ENCODE data around the gene BRD7.

DNA sequence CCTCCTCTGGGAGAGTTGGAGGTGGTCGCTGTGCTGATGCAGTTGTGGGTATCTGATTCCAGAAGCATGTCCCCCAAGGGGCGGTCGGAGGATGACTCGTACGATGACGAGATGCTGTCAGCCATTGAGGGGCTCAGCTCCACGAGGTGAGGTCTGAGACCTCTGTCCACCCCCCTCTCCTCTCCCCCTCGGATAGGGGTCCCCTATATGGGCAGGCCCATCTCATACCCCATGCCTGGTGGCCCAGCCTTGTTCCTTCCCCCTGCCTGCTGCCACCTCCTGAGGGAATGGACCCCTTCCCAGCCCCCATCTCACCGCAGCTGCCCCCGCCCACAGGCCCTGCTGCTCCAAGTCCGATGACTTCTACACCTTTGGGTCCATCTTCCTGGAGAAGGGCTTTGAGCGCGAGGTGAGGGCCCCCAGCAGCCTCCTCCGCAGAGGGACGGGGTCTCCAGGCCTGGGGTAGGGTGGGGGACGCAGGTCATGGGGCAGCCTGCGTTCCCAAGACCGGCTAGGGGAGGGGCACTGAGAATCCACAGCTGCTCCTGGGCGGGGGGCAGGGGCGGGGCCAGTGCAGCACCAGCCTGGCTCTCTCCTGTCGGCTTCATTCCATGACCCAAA lies 63.2 kb downstream of the BRD7 start:
- TF ChIP-seq, protein P1, sequence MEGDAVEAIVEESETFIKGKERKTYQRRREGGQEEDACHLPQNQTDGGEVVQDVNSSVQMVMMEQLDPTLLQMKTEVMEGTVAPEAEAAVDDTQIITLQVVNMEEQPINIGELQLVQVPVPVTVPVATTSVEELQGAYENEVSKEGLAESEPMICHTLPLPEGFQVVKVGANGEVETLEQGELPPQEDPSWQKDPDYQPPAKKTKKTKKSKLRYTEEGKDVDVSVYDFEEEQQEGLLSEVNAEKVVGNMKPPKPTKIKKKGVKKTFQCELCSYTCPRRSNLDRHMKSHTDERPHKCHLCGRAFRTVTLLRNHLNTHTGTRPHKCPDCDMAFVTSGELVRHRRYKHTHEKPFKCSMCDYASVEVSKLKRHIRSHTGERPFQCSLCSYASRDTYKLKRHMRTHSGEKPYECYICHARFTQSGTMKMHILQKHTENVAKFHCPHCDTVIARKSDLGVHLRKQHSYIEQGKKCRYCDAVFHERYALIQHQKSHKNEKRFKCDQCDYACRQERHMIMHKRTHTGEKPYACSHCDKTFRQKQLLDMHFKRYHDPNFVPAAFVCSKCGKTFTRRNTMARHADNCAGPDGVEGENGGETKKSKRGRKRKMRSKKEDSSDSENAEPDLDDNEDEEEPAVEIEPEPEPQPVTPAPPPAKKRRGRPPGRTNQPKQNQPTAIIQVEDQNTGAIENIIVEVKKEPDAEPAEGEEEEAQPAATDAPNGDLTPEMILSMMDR (IDR thresholded peaks at IDR 0.05; ENCODE audit: poor library complexity): no peak
- TF ChIP-seq EZH2phosphoT487 (IDR thresholded peaks at IDR 0.05; ENCODE audit: low read depth, severe bottlenecking, unreplicated experiment) (no peak), EZH2 (IDR thresholded peaks at IDR 0.05; ENCODE audit: borderline replicate concordance) (no peak)
